Loucy (cell line): ENCODE measurements around the gene GATB.

Source experiments
- H2AFZ ChIP-seq: fragments of 200-600 bp; sonication (generic); 2 replicates; pipeline ENCODE4 v1.6.0; 2016; ENCODE audit warnings: antibody characterized with exemption, mild to moderate bottlenecking, low read length, moderate library complexity
- H3F3A ChIP-seq: fragments of 200-600 bp; 2 replicates; pipeline ENCODE4 v1.6.0; 2016; ENCODE audit warnings: antibody characterized with exemption, low read depth, mild to moderate bottlenecking
- H3K27me3 ChIP-seq: fragments of 200-600 bp; sonication (generic); 2 replicates; pipeline ENCODE4 v1.6.1; 2014; ENCODE audit warnings: low read length, mild to moderate bottlenecking; ENCODE audit not compliant: insufficient read depth, poor library complexity, severe bottlenecking
- H3K36me3 ChIP-seq: fragments of 200-600 bp; sonication (generic); 2 replicates; pipeline ENCODE4 v1.6.1; 2016; ENCODE audit warnings: low read length; ENCODE audit not compliant: insufficient read depth
- H3K4me1 ChIP-seq: fragments of 200-600 bp; sonication (generic); 2 replicates; pipeline ENCODE4 v1.5.1; 2014; ENCODE audit warnings: low read length, mild to moderate bottlenecking; ENCODE audit not compliant: insufficient read depth, poor library complexity, severe bottlenecking
- H3K4me2 ChIP-seq: fragments of 200-600 bp; sonication (generic); 2 replicates; pipeline ENCODE4 v1.6.0; 2014; ENCODE audit warnings: antibody characterized with exemption, low read length, low read depth, mild to moderate bottlenecking; ENCODE audit not compliant: poor library complexity, severe bottlenecking
- H3K4me3 ChIP-seq: fragments of 200-600 bp; sonication (generic); 2 replicates; pipeline ENCODE4 v1.5.1; 2014; ENCODE audit warnings: low read length, mild to moderate bottlenecking, mixed read lengths; ENCODE audit not compliant: poor library complexity, severe bottlenecking
- H3K79me2 ChIP-seq: fragments of 200-600 bp; sonication (generic); 2 replicates; pipeline ENCODE4 v1.6.1; 2014; ENCODE audit warnings: low read length; ENCODE audit not compliant: insufficient read depth
- H3K9ac ChIP-seq: fragments of 200-600 bp; sonication (generic); 2 replicates; pipeline ENCODE4 v1.6.0; 2014; ENCODE audit warnings: mild to moderate bottlenecking, low read depth, low read length, moderate library complexity; ENCODE audit not compliant: poor library complexity, severe bottlenecking
- H3K9me2 ChIP-seq: fragments of 200-600 bp; sonication (generic); replicated peaks from 2 replicates; pipeline ENCODE4 v1.6.1; 2016; ENCODE audit warnings: low read depth, low read length, mixed read lengths
- H3K9me3 ChIP-seq: fragments of 200-600 bp; sonication (generic); 2 replicates; pipeline ENCODE4 v1.6.1; 2014; ENCODE audit warnings: mild to moderate bottlenecking, antibody characterized with exemption, low read length, low read depth; ENCODE audit not compliant: insufficient read depth
- H4K20me1 ChIP-seq: fragments of 200-600 bp; sonication (generic); 2 replicates; pipeline ENCODE4 v1.6.0; 2014; ENCODE audit warnings: antibody characterized with exemption, low read length, mild to moderate bottlenecking; ENCODE audit not compliant: insufficient read depth, poor library complexity, severe bottlenecking
- CTCF ChIP-seq: fragments of 200-600 bp; sonication (generic); conservative IDR thresholded peaks from 2 replicates; pipeline ENCODE4 v1.5.1; 2014; ENCODE audit warnings: mild to moderate bottlenecking, antibody characterized with exemption, low read length
- EZH2phosphoT487 ChIP-seq: fragments of 200-600 bp; IDR thresholded peaks from 2 replicates; pipeline ENCODE4 v1.6.1; 2018; ENCODE audit warnings: antibody characterized with exemption, mild to moderate bottlenecking, moderate library complexity, borderline replicate concordance

GATB gene

GRCh38 chr4:151718984-151719955, 41.5 kb downstream of the GATB start:
- H3K36me3 ChIP-seq = no peaks in the 10 kb centered on the region
- H3K4me1 ChIP-seq = peaks cover under 1% of the 10 kb centered on the region
- H3K4me3 ChIP-seq = no peak overlapping the region
- TF ChIP-seq CTCF (no peak), EZH2phosphoT487 (no peak)
- H3K79me2 ChIP-seq = no peaks in the 10 kb centered on the region
- H3K4me2 ChIP-seq = no peak overlapping the region
- no peaks in the 10 kb centered on the region for H3F3A ChIP-seq
- H3K9me2 ChIP-seq = no peaks in the 10 kb centered on the region
- no peak overlapping the region for H2AFZ ChIP-seq
- H3K27me3 ChIP-seq = no peaks in the 10 kb centered on the region
- H3K9ac ChIP-seq = no peak overlapping the region
- no peaks in the 10 kb centered on the region for H3K9me3 ChIP-seq
- no peaks in the 10 kb centered on the region for H4K20me1 ChIP-seq

- no peak overlapping the region for H2AFZ ChIP-seq
- no peaks in the 10 kb centered on the region for H4K20me1 ChIP-seq
- H3F3A ChIP-seq = no peaks in the 10 kb centered on the region
- no peaks in the 10 kb centered on the region for H3K36me3 ChIP-seq
- no peaks in the 10 kb centered on the region for H3K9me3 ChIP-seq
- H3K27me3 ChIP-seq = no peaks in the 10 kb centered on the region
- no peaks in the 10 kb centered on the region for H3K9me2 ChIP-seq
- no peak overlapping the region for H3K9ac ChIP-seq
- no peaks in the 10 kb centered on the region for H3K4me1 ChIP-seq
- no peak overlapping the region for H3K4me3 ChIP-seq
- H3K4me2 ChIP-seq = no peak overlapping the region
- no peak for TF ChIP-seq EZH2phosphoT487
- TF ChIP-seq CTCF = no peak
- H3K79me2 ChIP-seq = no peaks in the 10 kb centered on the region
These were observed 42.7 kb downstream of the GATB start for GRCh38 chr4:151717909-151718628.

GRCh38 chr4:151717314-151717713, 43.5 kb downstream of the GATB start:
- no peaks in the 10 kb centered on the region for H3K36me3 ChIP-seq
- H3K9ac ChIP-seq = no peak overlapping the region

More at GRCh38 chr4:151717314-151717713, 43.5 kb downstream of the GATB start:
- H3K79me2 ChIP-seq = no peaks in the 10 kb centered on the region
- no peak for TF ChIP-seq EZH2phosphoT487
- TF ChIP-seq CTCF = no peak
- H3K4me3 ChIP-seq = no peak overlapping the region
- no peaks in the 10 kb centered on the region for H3K27me3 ChIP-seq
- H3K4me1 ChIP-seq = no peaks in the 10 kb centered on the region
- H4K20me1 ChIP-seq = no peaks in the 10 kb centered on the region
- H3K9me2 ChIP-seq = no peaks in the 10 kb centered on the region
- no peaks in the 10 kb centered on the region for H3K9me3 ChIP-seq
- no peak overlapping the region for H2AFZ ChIP-seq
- H3F3A ChIP-seq = no peaks in the 10 kb centered on the region
- H3K4me2 ChIP-seq = no peak overlapping the region
